ACC112 (cell line): Measurements from ENCODE around the gene ALCAM.

ENCODE experiments used
- H2AFZ ChIP-seq: fragments of 200-600 bp; sonication (generic); one replicate; pipeline ENCODE4 v1.6.0; 2017; ENCODE audit warnings: antibody characterized with exemption, low read length; ENCODE audit not compliant: unreplicated experiment
- H3K27ac ChIP-seq: fragments of 200-600 bp; sonication (generic); 2 replicates; pipeline ENCODE4 v1.5.1; 2014; ENCODE audit warnings: low read depth, mild to moderate bottlenecking, antibody characterized with exemption, low read length, moderate library complexity
- H3K27me3 ChIP-seq: fragments of 200-600 bp; sonication (generic); 2 replicates; pipeline ENCODE4 v1.6.1; 2014; ENCODE audit warnings: mild to moderate bottlenecking, antibody characterized with exemption, low read length, moderate library complexity, mixed read lengths; ENCODE audit not compliant: insufficient read depth
- H3K36me3 ChIP-seq: fragments of 200-600 bp; sonication (generic); 2 replicates; pipeline ENCODE4 v1.6.1; 2016; ENCODE audit warnings: mild to moderate bottlenecking, antibody characterized with exemption, low read length, moderate library complexity, mixed read lengths; ENCODE audit not compliant: insufficient read depth
- H3K4me1 ChIP-seq: fragments of 200-600 bp; sonication (generic); one replicate; pipeline ENCODE4 v1.6.1; 2016; ENCODE audit warnings: low read length, mixed read lengths; ENCODE audit not compliant: insufficient read depth, unreplicated experiment, control insufficient read depth
- H3K4me3 ChIP-seq: fragments of 200-600 bp; sonication (generic); 2 replicates; pipeline ENCODE4 v1.5.1; 2014; ENCODE audit warnings: mild to moderate bottlenecking, low read depth, low read length
- H3K79me2 ChIP-seq: fragments of 200-600 bp; sonication (generic); one replicate; pipeline ENCODE4 v1.6.0; 2016; ENCODE audit warnings: low read length; ENCODE audit not compliant: control insufficient read depth, unreplicated experiment, insufficient read depth

The ALCAM gene

GRCh38 chr3:105458518-105459215, 92.0 kb downstream of the ALCAM start:
- 0 out of 2 replicates have a peak overlapping the region, but pooled peaks have one; percentile 0 for H3K27ac ChIP-seq
- peaks cover 74% of the 10 kb centered on the region for H3K79me2 ChIP-seq
- no peak overlapping the region for H3K4me3 ChIP-seq
- no peak overlapping the region for H2AFZ ChIP-seq
- peaks cover 20% of the 10 kb centered on the region for H3K4me1 ChIP-seq
- no peaks in the 10 kb centered on the region for H3K36me3 ChIP-seq
- no peaks in the 10 kb centered on the region for H3K27me3 ChIP-seq

GRCh38 chr3:105459566-105460290, 93.0 kb downstream of the ALCAM start:
- Histone ChIP-seq H3K27ac (0 out of 2 replicates have a peak overlapping the region, but pooled peaks have one; percentile 0), H3K79me2 (peaks cover 69% of the 10 kb centered on the region), H3K4me3 (no peak overlapping the region)

GRCh38 chr3:105463620-105464019, 96.9 kb downstream of the ALCAM start:
- Histone ChIP-seq H3K4me1 (peaks cover 32% of the 10 kb centered on the region), H3K79me2 (peaks cover 80% of the 10 kb centered on the region), H3K36me3 (no peaks in the 10 kb centered on the region), H3K4me3 (no peak overlapping the region), H3K27ac (no peak overlapping the region), H3K27me3 (no peaks in the 10 kb centered on the region), H2AFZ (no peak overlapping the region)

More at GRCh38 chr3:105459566-105460290, 93.0 kb downstream of the ALCAM start:
- peaks cover 20% of the 10 kb centered on the region for H3K4me1 ChIP-seq
- H3K27me3 ChIP-seq, result no peaks in the 10 kb centered on the region
- H2AFZ ChIP-seq, result no peak overlapping the region
- H3K36me3 ChIP-seq, result no peaks in the 10 kb centered on the region

GRCh38 chr3:105465251-105465853, 98.6 kb downstream of the ALCAM start:
- Histone ChIP-seq H3K4me3 (no peak overlapping the region), H3K4me1 (peaks cover 14% of the 10 kb centered on the region), H3K27me3 (no peaks in the 10 kb centered on the region), H3K36me3 (no peaks in the 10 kb centered on the region), H3K27ac (no peak overlapping the region), H3K79me2 (peaks cover 80% of the 10 kb centered on the region), H2AFZ (no peak overlapping the region)

GRCh38 chr3:105466072-105466471, 99.4 kb downstream of the ALCAM start:
- Histone ChIP-seq H3K4me1 (peaks cover 12% of the 10 kb centered on the region), H3K36me3 (no peaks in the 10 kb centered on the region), H3K4me3 (no peak overlapping the region), H2AFZ (no peak overlapping the region), H3K27me3 (no peaks in the 10 kb centered on the region), H3K27ac (no peak overlapping the region), H3K79me2 (peaks cover 80% of the 10 kb centered on the region)

- Histone ChIP-seq H2AFZ (no peak overlapping the region), H3K4me1 (peaks cover 12% of the 10 kb centered on the region), H3K27me3 (no peaks in the 10 kb centered on the region), H3K4me3 (no peak overlapping the region), H3K27ac (no peak overlapping the region), H3K36me3 (no peaks in the 10 kb centered on the region), H3K79me2 (peaks cover 76% of the 10 kb centered on the region)
These were observed 100.0 kb downstream of the ALCAM start for GRCh38 chr3:105466495-105467404.

GRCh38 chr3:105470851-105471250, 104.1 kb downstream of the ALCAM start:
- Histone ChIP-seq H3K27ac (no peak overlapping the region), H3K4me1 (peaks cover 15% of the 10 kb centered on the region), H3K27me3 (no peaks in the 10 kb centered on the region), H3K36me3 (no peaks in the 10 kb centered on the region), H3K4me3 (no peak overlapping the region), H2AFZ (no peak overlapping the region), H3K79me2 (peaks cover 83% of the 10 kb centered on the region)

- Histone ChIP-seq H3K27me3 (no peaks in the 10 kb centered on the region), H3K4me1 (peaks cover 8% of the 10 kb centered on the region), H3K36me3 (peaks cover 5% of the 10 kb centered on the region), H3K79me2 (peaks cover 81% of the 10 kb centered on the region), H3K27ac (no peak overlapping the region), H2AFZ (no peak overlapping the region), H3K4me3 (no peak overlapping the region)
These were observed 107.0 kb downstream of the ALCAM start for GRCh38 chr3:105473521-105474223.

DNA sequence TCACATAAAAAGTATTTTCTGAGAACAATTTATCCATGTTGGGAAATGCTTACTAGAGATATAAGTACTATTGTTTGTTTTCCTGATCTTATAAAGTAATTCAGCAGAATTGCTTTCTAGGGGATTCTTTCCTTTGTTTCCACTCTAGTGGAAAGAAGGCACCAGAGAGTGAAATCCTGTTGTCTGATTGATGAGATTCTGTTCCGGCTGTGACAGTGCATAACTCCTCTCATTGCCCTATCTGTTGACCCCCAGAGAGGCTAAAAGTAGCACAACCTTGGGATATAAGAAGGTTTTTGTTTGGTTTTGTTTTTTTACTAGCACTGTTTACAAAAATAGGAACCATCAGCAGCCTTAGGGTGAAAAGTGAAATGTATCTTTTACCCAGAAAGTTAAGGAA, 114.1 kb downstream of the ALCAM start:
- no peak overlapping the region for H3K4me3 ChIP-seq
- H3K27me3 ChIP-seq, result no peaks in the 10 kb centered on the region
- peaks cover 8% of the 10 kb centered on the region for H3K4me1 ChIP-seq
- no peak overlapping the region for H3K27ac ChIP-seq
- H3K36me3 ChIP-seq, result peaks cover 9% of the 10 kb centered on the region
- H2AFZ ChIP-seq, result peak overlapping the region; percentile 49
- H3K79me2 ChIP-seq, result peaks cover 75% of the 10 kb centered on the region

DNA sequence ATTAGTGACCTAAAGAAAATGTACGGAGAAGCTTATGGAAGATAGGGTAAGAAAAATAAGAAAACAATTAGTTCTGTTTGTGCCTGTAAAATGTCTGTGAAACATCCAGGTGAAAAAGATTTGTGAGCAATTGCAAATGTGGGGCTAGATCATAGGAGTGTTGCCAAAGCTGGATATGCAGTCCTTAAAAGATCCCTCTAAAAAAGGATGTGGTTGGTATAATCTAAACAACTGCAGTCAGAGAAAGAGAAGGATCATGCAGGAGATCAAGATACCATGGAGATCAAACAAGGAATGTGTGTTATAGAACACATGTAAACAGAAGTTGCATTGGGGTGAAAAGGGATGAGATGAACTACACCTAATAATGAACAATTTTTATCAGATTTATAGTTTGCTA, 116.8 kb downstream of the ALCAM start:
- Histone ChIP-seq H3K27ac (no peak overlapping the region), H2AFZ (no peak overlapping the region), H3K27me3 (no peaks in the 10 kb centered on the region), H3K4me1 (peaks cover 8% of the 10 kb centered on the region), H3K79me2 (peaks cover 64% of the 10 kb centered on the region), H3K4me3 (no peak overlapping the region), H3K36me3 (peaks cover 10% of the 10 kb centered on the region)
